GM21786 (cell line): ENCODE results near the gene ZNF580.
A peak's percentile ranks its signal among the peaks of the same experiment; 100 is the strongest.

Experiments used
- ATAC-seq: cut with Tn5 transposase; IDR thresholded peaks from one replicate; pipeline ENCODE4 v1.9.1; 2021; ENCODE audit not compliant: unreplicated experiment

The ZNF580 gene

GRCh38 chr19:55605637-55606470 is 34.9 kb upstream of the ZNF580 start, which contains the start of gene ZNF865:
ZNF865 (plus strand) TSS chr19:55605647; CDS start chr19:55613619, 7,972 bp downstream.
- ATAC-seq: peak; percentile 34

DNA sequence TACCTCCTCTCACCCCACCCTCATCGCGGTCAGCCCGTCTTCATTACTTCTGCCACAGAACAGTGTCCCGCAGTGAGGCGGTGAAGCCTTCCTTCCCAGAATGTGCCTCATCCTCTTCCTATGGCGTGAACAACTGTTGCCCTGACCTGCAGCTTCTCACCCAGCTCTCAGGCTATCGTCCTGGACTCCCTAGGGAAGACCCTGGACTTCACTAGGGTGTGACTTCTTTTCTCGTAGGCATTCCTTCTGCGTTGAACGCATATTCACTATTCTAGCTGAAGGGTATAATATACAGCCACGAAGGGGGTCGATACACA is 34.4 kb upstream of the ZNF580 start:
- no peak for ATAC-seq

DNA sequence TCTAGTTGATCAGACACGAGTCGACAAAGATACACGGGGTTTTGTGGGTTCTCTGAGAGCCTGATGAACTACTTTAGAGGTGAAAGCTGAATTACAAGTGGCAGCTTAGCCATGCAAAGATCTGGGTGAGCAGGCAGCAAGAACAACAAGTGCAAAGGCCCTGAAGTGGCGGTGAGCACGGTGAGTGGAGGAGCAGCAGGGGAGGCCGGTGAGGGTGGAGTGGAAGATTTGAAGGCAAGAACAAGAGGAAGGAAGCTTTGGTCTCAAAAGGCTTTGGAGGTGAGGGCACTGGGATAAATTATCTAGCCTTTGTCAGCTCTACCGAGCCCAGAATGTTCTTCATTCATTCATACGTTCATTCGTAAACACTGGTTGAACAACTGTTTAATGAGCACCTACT is 34.0 kb upstream of the ZNF580 start:
- no peak for ATAC-seq

GRCh38 chr19:55609326-55609725 is 31.5 kb upstream of the ZNF580 start:
- ATAC-seq: no peak

DNA sequence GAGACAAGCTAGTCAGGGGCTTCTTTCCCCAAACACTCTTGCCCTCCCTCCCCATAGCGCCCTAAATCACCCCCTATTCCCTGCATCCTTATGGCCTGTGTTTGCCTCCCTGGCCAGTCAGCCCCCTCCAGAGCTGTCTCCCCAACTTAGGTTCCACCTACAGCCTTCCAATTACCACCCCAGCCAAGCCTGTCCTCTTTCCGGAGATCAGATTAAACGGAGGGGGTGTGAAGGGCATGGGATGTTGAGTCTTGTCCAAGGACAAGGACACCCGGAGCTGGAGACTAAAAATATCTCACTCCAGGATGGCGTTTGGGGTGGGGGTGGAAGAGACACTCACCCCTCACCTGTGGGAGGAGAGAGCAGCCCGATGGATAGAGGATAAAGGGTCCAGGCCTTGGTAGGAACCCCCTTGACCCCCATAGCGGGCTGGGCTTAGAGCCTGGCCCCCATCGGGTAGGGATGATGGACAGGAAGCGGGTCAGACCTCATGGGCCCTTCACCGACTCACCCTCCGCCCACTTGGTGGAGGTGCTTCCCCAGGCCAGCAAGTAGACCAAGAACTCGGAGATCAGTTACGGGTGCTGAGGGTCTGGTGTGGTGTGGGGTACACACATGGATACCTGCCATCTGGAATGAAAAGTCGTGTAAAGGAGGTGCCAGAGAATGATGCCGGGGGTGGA is 29.4 kb upstream of the ZNF580 start:
- ATAC-seq: no peak

DNA sequence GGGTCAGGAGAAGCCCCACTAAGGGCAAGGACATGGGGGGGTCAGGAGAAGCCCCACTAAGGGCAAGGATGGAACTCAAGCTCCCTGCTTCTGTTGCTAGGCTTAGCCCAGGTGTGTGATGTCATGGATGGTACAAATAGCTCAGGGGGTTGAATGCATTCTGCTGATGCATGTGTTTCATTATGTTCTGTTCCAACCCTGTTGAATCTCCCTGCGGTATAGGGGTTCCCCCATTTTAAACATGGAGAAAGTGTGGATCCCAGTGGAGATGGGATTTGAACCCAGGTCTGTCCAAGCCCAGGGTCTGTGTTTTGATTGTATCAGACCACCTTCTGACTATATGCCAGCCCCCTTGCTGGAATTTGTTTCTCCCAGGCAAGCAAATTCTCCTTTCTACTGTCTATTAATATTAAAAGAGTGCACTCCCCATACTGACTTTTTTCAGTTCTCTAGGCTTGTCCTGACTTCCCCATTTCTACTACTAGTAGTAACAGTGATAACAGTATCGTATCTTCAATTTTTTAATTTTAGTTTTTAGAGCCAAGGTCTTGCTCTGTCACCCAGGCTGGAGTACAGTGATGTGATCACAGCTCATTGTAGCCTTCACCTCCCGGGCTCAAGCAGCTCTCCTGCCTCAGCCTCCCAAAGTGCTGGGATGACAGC is 28.7 kb upstream of the ZNF580 start:
- no peak for ATAC-seq

- no peak for ATAC-seq
These were observed 27.4 kb upstream of the ZNF580 start for GRCh38 chr19:55613396-55613795.

DNA sequence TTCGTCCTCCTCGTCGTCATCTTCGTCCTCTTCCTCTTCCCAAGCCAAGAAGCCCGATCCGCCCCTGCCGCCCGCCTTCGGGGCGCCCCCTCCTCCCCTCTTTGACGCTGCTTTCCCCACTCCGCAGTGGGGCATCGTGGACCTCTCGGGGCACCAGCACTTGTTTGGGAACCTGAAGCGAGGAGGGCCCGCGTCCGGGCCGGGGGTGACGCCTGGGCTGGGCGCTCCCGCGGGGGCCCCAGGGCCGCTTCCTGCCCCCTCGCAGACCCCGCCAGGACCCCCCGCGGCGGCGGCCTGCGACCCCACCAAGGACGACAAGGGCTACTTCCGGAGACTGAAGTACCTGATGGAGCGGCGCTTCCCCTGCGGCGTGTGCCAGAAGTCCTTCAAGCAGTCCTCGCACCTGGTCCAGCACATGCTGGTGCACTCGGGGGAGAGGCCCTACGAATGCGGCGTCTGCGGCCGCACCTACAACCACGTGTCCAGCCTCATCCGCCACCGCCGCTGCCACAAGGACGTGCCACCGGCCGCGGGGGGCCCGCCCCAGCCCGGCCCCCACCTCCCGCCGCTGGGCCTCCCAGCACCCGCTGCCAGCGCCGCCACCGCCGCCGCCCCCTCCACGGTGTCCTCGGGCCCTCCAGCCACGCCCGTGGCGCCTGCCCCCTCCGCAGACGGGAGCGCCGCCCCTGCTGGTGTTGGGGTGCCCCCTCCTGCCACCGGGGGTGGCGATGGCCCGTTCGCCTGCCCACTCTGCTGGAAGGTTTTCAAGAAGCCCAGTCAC is 26.7 kb upstream of the ZNF580 start:
- no peak for ATAC-seq

DNA sequence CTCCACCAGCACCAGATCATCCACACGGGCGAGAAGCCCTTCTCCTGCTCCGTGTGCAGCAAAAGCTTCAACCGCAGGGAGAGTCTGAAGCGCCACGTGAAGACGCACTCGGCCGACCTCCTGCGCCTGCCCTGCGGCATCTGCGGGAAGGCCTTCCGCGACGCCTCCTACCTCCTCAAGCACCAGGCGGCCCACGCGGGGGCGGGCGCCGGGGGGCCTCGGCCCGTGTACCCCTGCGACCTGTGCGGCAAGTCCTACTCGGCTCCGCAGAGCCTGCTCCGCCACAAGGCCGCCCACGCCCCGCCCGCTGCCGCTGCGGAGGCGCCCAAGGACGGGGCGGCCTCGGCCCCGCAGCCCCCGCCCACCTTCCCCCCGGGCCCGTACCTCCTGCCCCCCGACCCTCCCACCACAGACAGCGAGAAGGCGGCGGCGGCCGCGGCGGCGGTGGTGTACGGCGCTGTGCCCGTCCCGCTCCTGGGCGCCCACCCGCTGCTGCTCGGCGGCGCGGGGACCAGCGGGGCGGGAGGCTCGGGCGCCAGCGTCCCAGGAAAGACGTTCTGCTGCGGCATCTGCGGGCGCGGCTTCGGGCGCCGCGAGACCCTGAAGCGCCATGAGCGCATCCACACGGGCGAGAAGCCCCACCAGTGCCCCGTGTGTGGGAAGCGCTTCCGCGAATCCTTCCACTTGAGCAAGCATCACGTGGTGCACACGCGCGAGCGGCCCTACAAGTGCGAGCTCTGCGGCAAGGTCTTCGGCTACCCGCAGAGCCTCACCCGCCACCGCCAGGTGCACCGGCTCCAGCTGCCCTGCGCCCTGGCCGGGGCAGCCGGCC is 25.9 kb upstream of the ZNF580 start:
- ATAC-seq: no peak

GRCh38 chr19:55615543-55616394 is 25.0 kb upstream of the ZNF580 start:
- ATAC-seq: no peak

GRCh38 chr19:55616395-55616875 is 24.4 kb upstream of the ZNF580 start:
- ATAC-seq: no peak

DNA sequence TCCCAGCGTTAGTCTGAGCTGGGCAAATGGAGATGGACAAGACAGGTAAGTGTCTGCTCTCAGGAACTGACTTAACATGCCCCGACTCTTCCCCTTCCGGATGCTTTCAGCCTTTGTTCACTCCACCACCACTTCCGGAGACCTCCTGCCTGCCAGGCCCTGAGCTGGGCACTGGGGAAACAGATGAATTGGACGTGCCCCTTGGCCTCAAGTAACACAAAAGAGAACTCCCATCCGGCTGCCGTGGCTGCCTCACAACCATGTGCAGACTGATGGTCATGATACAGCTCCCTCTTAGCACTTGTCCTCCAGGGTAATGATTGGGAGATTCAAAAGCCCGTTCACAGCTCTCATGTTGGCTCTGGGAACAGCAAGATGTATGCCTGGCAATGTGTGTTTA is 23.4 kb upstream of the ZNF580 start:
- ATAC-seq: no peak

- ATAC-seq: no peak
These were observed 22.4 kb upstream of the ZNF580 start for GRCh38 chr19:55618426-55618825.

GRCh38 chr19:55619286-55619685 is 21.5 kb upstream of the ZNF580 start:
- ATAC-seq: no peak

DNA sequence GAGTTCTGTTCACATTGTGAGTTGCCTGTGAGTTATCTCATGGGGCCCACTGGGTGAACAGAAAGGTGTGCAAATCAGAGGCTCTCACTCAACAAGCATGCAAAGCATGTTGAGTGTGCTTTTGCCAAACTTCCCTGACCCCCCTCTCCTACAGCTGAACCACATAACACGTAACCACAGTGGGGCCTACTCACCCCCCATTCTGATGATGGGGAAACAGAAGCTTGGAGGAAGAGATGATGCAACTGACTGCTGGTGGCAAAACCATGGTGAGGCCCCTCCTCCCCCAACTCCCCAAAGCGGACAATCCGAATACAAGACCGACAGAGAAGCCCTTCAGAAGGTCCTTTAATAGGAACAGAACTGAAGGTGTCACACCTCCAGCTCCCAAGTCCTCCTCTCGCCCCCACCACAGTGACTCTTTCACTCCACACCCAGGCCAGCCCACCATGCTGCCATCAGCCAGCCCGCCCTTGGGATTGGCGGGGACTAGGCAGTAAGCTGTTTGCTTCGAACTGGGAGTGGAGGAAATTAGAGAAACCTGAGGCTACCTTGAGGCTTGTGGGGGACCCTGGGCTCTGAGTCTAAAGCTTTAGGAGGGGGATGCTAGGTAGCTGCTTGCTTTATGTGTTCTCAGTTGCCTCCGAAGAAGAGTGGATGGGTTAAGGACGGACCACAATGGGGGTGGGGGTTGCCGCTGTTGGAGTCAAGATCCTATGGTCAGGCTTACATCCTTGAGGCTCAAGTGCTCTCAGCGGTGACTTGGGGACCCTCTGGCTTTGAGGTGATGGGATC is 20.2 kb upstream of the ZNF580 start:
- ATAC-seq: no peak

- ATAC-seq: no peak
These were observed 19.6 kb upstream of the ZNF580 start for GRCh38 chr19:55621205-55621672.

GRCh38 chr19:55621673-55622231 is 19.1 kb upstream of the ZNF580 start:
- no peak for ATAC-seq
